OCI-LY7 (cell line): ENCODE data around the gene SMARCC1.

Experiments
- CTCF ChIP-seq: fragments of 200-600 bp; sonication (generic); conservative IDR thresholded peaks from 2 replicates; pipeline ENCODE4 v1.5.1; 2014; ENCODE audit warnings: mild to moderate bottlenecking, antibody characterized with exemption, low read length, moderate library complexity, mixed read lengths
- EZH2phosphoT487 ChIP-seq: fragments of 200-600 bp; sonication (generic); IDR thresholded peaks from 2 replicates; pipeline ENCODE4 v1.6.1; 2018; ENCODE audit warnings: low read depth, borderline replicate concordance, mild to moderate bottlenecking, mixed run types, antibody characterized with exemption, low read length, moderate library complexity, mixed read lengths

GRCh38 chr3:47647550-47647949 is 134.1 kb downstream of the SMARCC1 start:
- TF ChIP-seq CTCF: no peak
- no peak for TF ChIP-seq EZH2phosphoT487
